B cell (primary cell): ENCODE measurements around the gene LUC7L.

Experiments
- CTCF ChIP-seq: fragments of 200-600 bp; IDR thresholded peaks from one replicate; pipeline ENCODE4 v1.8.0; 2022; ENCODE audit warnings: antibody characterized with exemption, mild to moderate bottlenecking
- EZH2 ChIP-seq: IDR thresholded peaks from 2 replicates; pipeline ENCODE4 v1.6.1; 2012; ENCODE audit warnings: borderline replicate concordance, low read depth, mild to moderate bottlenecking, moderate library complexity, low read length; ENCODE audit not compliant: insufficient read depth, poor library complexity, severe bottlenecking

DNA sequence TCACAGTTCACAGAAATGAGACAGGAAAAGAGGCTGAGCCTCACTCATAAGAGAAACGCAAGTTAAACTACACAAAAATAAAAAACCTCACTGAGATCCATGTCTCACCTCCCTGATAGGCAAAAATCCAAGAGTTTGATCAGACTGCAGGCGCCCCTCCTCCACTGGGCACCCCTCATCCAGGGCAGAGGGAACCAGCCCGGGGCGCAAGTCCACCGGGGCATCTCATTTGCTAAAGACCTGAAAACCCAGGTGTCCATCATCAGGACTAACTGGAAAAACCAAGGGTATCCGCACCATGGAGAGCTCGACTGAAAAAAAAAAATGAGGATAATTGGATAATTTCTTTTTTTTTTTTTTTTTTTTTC, 74.2 kb downstream of the LUC7L start:
- TF ChIP-seq CTCF: no peak
- no peak for TF ChIP-seq EZH2
